ENCODE data around the gene CTNNBIP1.
"Not testable (repeated sequence)": the region's sequence is repeated elsewhere in the genome, so short reads cannot be mapped to it uniquely, and the experiment has no call there.

The CTNNBIP1 gene

DNA sequence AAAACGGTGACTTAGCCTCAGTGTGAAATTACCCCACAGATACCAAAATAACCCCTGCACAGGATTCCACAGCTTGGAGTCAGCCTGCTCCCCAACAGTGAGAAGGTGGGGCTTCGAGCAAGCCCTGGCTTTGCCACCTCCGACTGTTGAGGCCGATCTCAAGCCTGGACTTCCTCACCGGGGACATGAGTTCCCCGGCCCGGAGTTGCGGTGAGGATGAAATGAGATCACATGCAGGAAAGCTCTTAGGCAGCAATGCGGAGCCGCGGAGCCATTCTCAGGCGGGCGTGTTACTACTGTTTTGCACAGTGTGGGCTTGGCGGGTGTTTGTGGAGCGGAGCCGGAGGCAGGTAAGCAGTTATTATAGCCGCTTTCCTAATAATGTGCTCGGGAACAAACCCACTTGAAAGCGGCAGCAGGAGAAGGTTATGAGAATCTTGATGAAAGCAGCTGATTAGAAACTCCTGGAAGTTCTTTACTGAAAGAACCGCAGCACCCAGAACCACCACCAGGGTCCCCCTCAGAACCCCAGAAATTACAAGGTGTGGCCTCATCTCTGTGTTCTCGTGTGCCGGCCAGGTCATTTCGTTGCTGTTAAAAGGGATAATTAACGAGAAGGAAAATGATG is 82.4 kb downstream of the CTNNBIP1 start:
- DNase-seq (ENCODE audit: low read depth): no peak

DNA sequence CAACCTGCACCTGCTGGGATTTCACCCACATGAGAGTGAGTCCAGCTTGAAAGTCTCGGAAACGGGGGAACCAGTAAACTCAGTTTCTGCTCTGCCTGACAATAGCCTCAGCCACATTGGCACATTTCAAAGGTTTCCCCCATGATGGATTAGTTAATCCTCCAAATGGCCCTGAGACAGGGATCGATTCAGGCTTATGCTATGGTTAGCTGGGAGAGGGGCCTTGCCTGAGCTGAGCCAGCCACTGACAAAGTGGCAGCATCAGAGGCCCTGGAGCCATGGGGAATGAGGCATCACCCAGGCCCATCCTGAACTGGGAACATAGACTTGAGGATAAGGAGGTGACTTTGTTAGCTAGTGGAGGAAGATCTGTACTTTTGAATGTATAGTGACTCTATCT is 83.5 kb downstream of the CTNNBIP1 start:
- DNase-seq (ENCODE audit: low read depth): no peak

DNA sequence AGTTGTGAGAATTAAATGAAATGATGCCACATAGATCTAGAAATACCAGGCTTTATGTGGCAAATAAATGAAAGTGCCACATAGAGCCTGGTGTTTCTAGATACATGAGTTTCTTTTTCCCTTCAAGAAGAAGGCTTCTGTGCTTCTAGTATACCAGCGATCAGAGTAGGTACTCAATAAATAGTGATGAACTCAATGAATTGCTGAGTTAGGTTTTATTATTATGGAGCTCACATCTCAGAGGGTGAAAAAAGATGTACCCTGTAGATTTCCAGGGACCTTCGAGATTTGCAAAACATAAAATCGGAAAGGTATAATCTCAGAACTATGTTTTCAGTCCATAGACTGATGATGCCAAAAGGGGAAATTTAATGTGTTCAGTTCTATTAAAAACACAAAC is 84.0 kb downstream of the CTNNBIP1 start:
- no peak for DNase-seq (ENCODE audit: low read depth)

DNA sequence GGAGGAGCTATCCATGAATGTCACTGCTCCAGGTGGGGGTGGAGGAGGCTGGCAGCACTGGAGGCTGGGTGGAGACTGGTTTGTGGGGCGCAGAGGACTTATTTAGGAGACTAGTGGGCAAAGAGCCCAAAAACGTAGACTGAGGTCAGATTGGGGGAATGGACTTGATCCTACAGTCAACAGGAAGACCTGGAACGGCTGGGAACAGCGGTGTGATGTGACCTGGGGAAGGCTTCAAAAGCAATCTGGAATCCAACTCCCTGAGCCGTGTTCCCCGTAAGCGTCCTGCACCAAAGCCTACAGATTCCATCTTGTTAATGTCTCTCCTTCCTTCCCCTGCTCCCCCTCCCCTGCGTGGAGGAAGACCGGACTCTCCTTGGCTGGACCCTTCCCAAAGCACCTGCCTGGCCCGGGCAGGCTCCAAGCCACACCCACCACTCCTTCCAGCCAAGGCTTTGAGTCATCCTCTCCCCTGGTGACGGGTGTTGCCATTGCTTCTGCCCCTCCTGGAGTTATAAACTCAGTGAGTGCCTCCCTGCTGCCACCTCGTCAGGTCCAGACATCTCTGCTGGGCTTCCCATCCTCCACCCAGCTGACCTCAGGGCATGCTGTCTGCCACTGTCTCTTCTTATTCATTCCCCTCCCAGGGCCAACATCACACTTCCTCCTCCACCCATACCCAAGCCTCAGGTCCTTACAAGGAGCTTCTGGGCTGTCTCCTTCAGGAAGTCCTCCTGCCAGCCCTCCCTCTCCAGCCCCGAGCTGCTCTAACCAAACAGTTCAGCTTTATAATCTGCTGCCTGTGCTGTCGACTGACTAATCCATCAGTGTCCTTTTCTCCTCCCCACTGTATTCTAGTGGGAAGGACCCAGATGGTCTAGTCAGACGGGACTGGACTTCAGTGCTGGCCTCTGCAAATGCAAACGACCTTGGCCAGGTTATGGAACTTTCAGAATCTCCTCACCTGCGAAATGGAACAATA is 84.7 kb downstream of the CTNNBIP1 start:
- peak; percentile 36 for DNase-seq (ENCODE audit: low read depth)

DNA sequence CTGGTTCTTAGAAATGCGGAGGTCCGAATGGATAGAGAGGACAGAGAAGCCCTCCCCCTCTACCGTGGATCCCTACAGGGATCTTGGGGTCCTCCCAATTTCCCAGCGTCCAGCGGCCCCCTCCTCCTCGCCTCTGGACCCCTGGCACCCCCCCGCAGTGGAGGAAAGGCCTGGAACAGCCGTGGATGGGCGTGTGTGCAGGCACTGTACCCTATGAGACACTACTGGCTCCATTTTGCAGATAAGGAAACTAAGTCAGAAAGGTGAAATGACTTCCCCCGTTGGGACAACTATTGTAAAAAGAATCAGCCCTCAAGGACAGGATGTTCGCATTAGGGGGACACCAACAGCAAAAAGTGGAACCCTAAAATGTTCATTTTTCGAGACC is 85.4 kb downstream of the CTNNBIP1 start:
- no peak for DNase-seq (ENCODE audit: low read depth)

DNA sequence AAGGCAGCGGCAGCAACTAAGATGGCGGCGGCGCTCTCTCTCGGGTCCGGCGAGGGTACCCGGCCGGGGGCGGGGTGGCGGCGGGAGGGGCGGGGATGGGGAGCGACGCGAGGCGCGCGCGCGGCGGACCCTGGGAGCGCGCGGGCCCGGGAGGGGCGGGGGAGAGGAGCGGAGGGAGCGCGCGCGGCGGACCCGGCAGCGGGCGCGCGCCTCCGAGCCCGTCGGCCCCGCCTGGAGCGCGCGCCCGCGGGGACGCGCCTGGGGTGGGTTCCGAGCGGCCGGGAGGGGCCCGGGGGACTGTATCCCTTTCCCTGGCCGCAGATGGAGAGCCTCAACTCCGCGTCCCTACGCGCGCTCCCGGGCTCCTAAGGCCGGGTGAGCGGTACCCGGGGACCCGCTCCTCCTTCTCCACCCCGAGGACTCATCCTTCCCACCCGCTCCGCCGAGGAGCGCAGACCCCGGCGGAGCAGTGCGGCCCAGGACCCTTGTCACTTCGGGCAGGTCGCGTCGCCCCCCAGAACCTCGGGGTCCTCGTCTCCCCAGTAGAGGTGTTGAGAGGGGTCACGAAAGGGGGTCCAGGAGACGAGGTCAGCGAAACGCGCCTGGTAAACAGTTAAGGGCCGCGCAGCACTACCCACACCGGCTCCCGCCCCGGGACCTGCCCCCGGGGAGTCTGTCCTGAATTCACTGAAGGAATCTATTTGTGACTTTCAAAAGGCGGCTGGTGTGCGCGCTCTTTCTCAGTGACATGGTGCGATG is 85.9 kb downstream of the CTNNBIP1 start, which contains the start of gene CLSTN1:
TSS of gene CLSTN1 (minus strand) at position 23 of the 759 bp plus-strand sequence. CDS start 232 bp downstream, outside the sequence.
- peak; percentile 87 for DNase-seq (ENCODE audit: low read depth)

DNA sequence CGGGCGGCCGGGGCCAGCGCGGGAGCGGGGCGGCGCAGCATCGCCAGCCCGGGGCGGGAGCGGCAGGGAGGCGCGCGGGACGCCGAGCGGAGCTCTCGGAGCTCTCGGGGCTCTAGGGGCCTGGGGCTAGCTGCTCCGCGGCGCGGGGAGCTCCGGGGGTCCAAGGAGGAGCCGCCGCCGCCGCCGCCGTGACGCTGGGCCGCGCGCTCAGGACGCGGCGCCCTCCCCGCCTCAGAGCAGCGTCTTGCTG is 86.5 kb downstream of the CTNNBIP1 start:
- DNase-seq (ENCODE audit: low read depth): no peak

DNA sequence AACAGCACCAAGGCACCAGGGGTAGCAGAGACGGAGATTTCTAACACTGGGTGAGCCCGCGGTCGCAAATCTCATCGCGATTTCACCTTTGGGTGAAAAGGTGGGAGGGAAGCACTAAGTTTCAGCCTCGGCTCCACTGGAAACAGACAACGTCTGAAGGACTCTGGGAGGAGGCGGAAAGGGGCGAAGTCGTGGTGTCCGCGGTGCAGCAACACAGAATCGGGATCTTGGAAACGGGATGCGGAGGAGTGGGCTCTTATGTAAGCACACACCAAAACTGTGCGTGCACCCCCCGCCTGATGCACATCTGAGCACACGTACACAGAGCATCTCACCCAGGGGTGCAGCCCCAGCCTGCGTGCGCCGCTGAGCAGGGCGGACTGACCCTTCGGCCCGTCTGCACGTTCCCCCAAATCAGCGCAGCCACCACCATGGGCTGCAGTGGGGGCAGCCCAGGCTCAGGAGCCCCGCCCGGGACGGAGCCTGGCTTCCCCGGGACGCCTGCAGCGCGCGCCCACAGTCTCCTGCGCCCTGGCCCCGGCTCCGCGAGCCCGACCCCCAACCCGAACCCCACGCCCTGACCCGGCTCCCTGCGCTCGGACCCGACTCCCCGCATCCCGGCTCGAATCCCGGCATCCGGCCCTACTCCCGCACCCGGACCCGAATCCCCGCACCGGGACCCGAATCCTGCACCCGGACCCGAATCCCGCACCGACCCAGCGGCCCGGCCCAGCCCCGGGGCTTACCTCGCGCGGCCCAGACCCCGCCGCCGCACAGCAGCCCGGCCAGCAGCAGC is 87.0 kb downstream of the CTNNBIP1 start:
- DNase-seq (ENCODE audit: low read depth): no peak

DNA sequence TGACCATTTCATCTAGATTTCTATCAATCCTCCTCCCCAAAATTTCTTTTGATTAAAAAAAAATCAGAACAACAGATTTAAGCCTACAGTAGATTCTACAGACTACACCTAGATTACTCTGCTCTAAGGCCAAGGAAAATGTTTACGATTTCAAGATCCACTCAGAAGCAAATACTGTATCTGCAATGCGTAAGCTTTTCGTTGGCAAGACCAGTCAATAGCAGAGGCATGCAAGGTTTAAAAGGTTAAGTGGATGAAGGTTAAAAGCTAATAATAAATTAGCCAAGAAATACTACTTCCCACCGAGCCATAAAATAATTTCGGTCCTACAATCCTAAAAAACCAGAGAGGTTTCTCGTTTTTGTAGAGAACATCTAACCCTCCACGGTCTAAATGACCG is 87.6 kb downstream of the CTNNBIP1 start:
- no peak for DNase-seq (ENCODE audit: low read depth)

DNA sequence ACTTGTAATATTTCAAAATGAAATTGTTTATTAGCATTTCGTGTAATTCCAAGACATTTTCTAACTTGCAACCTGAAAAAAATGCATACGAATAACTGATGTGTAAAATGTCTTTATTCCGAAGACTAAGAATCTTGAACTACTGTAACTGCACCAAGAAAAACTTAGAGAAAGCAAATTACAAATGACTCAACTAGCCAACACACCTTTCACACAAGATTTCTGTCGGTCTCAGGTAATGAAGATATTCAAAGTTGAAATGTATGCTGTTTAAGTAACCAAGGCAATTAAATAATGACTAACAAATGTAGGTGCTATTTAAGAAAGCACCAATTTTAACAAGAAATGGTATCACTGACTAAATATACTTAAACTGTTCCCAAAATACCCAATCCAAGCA is 88.4 kb downstream of the CTNNBIP1 start:
- DNase-seq (ENCODE audit: low read depth): no peak

DNA sequence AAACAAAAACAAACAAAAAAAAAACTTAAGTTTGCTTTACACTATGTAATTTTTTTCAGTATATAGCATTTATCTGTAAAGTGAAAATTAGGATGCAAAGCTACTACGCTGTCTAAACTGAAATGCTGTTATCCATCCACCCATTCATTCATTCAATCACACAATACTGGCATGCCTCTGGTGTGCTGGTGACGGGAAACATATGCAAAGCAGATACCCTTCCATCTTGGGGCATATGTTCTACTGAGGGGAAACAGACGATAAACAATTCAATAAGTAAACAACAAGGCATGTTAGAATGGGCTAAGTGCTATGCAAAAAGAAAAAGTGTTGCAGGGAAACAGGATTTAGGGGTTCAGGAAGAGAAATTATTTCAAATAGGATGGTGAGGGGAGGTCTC is 89.5 kb downstream of the CTNNBIP1 start:
- DNase-seq (ENCODE audit: low read depth): no peak

DNA sequence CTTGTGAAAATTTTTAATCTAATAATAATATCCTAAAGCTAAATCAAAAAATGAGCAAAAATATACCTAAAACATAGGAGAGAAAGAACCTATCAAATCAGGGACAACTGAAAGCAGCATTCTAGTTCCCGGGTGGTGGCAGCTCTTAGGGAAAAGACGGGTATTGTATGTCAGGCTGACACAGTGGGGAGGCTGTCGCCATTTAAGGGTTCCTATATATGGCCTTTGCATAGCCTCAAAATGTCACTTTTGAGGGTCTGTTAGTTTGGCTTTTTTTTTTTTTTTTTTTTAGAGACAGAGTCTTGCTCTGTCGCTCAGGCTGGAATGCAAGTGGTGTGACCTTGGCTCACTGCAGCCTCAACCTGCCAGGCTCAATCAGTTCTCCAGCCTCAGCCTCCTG is 92.3 kb downstream of the CTNNBIP1 start:
- no peak for DNase-seq (ENCODE audit: low read depth)

DNA sequence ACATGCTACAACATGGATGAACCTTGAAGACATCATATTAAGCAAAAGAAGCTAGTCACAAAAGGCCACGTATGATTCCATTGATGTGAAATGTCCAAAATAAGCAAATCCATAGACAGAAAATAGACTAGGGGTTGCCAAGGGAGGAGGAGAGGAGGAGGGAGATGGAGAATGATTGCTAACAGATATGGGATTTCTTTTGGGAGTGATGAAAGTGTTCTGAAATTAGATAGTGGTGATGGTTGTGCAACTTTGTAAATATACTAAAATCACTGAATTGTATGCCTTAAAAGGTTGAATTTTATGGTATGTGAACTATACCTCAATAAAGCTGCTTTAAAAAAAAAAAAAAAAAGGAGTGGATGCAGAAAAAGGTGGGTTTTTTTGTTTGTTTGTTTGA is 93.9 kb downstream of the CTNNBIP1 start:
- no peak for DNase-seq (ENCODE audit: low read depth)

DNA sequence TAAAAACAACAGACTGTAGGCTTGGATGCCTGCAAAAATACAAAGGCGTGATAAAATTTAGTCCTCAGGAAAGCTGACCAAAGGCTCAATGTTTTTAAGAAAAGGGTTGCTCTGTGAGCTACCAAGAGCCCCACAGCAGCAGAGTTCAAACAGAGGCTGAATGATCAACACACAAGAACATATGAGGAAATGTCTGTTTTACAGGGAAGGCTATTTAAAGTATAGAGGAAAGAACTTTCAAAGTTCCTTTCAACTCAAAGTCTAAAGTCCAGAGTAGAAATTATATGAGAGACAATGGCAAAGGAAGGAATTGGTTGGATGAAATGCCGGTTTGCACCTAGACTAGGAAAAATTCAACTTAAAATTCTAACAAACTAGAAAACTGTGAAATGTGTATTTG is 94.9 kb downstream of the CTNNBIP1 start:
- no peak for DNase-seq (ENCODE audit: low read depth)

DNA sequence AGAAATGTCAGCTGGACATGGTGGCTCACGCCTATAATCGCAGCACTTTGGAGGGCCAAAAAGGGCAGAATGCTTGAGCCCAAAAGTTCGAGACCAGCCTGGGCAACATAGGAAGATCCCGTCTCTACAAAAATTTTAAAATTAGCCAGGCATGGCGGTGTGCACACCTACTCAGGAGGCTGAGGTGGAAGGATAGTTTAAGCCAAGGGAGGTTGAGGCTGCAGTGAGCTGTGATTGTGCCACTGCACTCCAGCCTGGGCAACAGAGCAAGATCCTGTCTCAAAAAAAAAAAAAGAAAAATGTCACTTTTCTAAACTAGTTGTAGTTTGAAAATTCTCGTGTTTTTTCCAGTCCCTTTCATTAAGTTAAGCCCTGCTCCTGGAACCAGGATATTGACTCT is 95.5 kb downstream of the CTNNBIP1 start:
- no peak for DNase-seq (ENCODE audit: low read depth)

DNA sequence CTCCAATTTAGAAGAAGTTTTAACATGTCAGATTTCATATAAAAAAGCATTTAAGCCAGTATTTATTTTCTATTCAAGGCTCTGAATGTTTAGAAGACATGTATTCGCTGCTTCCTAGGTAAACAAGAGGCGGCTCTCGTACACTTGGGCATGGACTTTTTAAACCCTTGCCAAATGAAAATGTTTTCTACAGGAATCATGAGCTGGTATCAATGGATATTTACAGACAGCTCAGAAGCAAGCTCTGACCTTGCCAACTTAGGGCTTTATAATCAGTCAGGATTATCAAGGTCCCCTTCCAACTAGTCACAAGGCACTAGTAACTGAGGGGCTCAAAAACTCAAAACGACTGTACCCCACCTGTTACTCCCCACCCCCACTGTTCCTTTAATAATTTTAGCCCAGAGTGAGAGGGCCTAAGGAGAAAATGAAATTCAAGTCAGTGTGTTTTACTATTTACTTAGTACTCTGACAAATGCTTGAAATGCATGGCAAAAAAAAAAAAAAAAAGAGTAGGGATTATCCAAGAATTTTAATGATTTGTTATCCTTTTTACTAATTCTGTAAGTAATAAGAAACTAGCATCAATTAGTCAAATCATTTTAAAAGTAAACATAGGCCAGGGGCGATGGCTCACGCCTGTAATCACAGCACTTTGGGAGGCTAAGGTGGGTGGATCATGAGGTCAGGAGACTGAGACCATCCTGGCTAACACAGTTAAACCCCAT is 98.7 kb downstream of the CTNNBIP1 start:
- no peak for DNase-seq (ENCODE audit: low read depth)

DNA sequence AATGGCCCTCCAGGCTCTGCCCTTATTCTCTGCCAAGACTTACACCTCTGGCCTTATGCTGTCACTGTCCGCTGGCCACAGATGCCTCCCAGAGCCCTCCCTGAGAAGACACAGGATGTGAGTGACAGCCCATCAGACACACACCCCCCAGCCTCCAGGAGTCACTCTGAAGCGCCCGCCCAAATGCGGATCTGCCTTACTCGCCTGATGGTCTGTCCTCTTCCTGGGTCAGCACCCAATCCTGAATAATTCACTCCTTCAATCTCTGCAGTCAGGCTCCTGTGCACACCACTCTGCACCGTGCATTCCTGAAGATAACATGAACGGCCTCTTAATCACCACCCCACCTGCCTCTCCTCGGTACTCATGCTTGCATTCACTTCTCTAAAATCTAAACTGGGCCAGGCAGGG is 101.0 kb downstream of the CTNNBIP1 start:
- no peak for DNase-seq (ENCODE audit: low read depth)

DNA sequence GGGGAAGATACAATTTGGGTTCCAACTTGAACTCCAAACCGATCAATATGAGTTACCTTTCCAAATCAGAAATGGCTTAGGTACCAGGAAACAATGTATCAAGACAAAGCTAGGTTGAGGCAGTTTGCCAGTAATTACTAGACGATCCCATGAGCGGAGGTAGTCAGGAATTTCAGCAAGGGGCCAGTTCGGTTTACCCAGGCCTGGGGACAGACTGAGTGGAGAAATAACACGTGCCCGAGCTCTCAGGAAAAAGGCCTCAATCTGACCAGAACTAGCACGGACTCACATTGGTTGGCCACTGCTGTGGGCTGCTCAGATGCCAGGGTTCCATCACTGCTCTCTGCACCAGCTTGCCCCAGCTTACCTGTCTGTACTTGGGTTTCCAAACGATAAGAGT is 101.6 kb downstream of the CTNNBIP1 start:
- no peak for DNase-seq (ENCODE audit: low read depth)

DNA sequence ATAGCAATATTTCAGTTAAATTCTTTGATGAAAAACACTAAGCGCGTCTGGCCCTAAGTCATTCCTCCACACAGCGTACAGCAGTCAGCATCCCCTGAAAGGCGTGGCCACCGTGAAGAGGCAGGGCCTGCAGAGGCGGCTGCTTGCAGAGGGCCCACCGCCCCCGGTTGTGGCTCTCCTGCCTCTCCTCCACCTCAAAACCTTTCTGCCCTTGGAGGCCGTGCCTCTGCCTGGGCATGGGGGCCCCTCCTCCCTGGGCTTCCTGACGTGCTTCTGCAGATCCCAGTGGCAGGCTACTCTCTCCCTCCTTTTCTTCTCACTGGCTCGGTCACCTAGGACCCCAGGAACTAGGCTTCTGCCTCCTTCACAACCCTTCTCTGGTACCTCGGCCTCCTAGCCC is 102.5 kb downstream of the CTNNBIP1 start:
- no peak for DNase-seq (ENCODE audit: low read depth)

DNA sequence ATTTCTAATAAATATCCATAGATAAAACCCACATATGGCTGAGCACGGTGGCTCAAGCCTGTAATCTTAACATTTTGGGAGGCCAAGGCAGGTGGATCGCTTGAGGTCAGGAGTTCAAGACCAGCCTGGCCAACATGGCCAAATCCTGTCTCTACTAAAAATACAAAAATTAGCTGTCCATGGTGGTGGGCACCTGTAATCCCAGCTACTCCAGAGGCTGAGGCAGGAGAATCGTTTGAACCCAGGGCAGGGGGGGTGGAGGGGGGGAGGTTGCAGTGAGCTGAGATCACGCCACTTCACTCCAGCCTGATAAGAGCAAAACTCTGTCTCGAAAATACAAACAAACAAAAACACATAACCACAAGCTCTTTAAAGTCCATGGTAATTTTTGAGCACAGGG is 104.1 kb downstream of the CTNNBIP1 start:
- not testable (repeated sequence) for DNase-seq (ENCODE audit: low read depth)

DNA sequence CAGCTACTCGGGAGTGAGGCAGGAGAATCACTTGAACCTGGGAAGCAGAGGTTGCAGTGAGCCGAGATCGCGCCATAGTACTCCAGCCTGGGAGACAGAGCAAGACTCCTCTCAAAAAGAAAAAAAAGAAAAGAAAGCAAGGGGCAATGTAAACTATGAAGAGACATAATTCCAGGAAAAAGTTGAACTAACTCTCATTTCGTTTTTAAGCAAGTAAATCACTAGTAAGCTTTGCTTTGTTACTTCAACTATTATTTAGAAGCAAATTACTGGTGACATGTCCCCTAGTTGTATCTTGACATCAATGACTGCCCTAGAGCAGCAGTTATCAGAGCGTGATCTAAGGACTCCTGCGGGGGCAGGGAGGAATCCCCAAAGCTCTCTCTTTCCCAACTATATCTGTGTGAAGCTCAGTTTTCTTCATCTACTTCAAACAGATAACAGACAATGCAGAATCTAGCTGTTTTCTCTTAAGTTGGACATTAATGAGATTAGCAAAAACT is 105.0 kb downstream of the CTNNBIP1 start:
- no peak for DNase-seq (ENCODE audit: low read depth)

Data from stimulated activated CD4-positive, alpha-beta T cell treated with anti-CD3 and anti-CD28 coated beads, Interleukin-2, amount 100 ng/mL, for 4 hours (primary cell).